Progenitor cell of endocrine pancreas (in vitro differentiated cells): ENCODE data around the gene METTL16. TPM values are rescaled to one million over a fixed set of nuclear protein-coding genes. Genes with fewer than 3 reads are reported as not detected.

ENCODE experiments used
- DNase-seq: peaks from one replicate; pipeline ENCODE4 v3.0.0; 2021; ENCODE audit warnings: low spot score; ENCODE audit not compliant: unreplicated experiment
- H3K27ac Mint-ChIP-seq: 2 replicates; pipeline ENCODE4 v1.8.0; 2021; ENCODE audit warnings: mild to moderate bottlenecking, moderate library complexity, mixed read lengths
- H3K27me3 Mint-ChIP-seq: 2 replicates; pipeline ENCODE4 v1.8.0; 2021; ENCODE audit warnings: mixed read lengths
- H3K36me3 Mint-ChIP-seq: 2 replicates; pipeline ENCODE4 v1.8.0; 2022; ENCODE audit warnings: mixed read lengths; ENCODE audit not compliant: insufficient read depth
- H3K4me1 Mint-ChIP-seq: 2 replicates; pipeline ENCODE4 v1.8.0; 2021; ENCODE audit warnings: low read depth, mixed read lengths
- H3K4me3 Mint-ChIP-seq: 2 replicates; pipeline ENCODE4 v1.8.0; 2021; ENCODE audit warnings: low read depth, mild to moderate bottlenecking, moderate library complexity, mixed read lengths
- H3K9me3 Mint-ChIP-seq: 2 replicates; pipeline ENCODE4 v1.8.0; 2021; ENCODE audit warnings: low read depth, mixed read lengths
- total RNA-seq: library from RNA; stranded (reverse); gene quantifications from 2 replicates; pipeline ENCODE4 v1.2.1, GENCODE V29; 2021
- TF ChIP-seq, protein P1 (sequence below): fragments of 200-600 bp; sonication (generic); IDR thresholded peaks from one replicate; pipeline ENCODE4 v1.5.0; 2021; ENCODE audit warnings: antibody characterized with exemption, mild to moderate bottlenecking; ENCODE audit not compliant: unreplicated experiment

The METTL16 gene
- total RNA-seq, 1 donor from 2014 or later, result 43.8 TPM

DNA sequence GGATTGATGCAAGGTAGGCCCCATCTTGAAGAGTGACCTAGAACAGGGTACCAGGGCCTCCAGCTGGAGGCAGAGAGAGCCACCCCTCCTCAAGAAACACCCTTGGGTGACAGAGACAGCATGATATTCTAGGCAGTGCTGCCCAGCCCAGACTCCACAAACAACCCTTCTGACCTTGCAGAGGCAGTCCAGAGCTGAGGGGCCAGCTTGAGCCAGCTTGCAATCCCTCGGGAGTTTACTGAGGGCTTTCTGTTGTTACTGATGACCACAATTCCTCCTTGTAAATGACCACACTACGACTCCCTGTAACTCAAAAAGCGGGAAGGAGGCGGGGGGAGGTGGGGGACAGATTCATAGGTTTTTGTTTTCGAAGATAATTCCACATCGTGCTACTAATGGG lies 92.2 kb downstream of the METTL16 start:
- no peaks in the 10 kb centered on the region for H3K4me1 Mint-ChIP-seq
- TF ChIP-seq, protein P1, sequence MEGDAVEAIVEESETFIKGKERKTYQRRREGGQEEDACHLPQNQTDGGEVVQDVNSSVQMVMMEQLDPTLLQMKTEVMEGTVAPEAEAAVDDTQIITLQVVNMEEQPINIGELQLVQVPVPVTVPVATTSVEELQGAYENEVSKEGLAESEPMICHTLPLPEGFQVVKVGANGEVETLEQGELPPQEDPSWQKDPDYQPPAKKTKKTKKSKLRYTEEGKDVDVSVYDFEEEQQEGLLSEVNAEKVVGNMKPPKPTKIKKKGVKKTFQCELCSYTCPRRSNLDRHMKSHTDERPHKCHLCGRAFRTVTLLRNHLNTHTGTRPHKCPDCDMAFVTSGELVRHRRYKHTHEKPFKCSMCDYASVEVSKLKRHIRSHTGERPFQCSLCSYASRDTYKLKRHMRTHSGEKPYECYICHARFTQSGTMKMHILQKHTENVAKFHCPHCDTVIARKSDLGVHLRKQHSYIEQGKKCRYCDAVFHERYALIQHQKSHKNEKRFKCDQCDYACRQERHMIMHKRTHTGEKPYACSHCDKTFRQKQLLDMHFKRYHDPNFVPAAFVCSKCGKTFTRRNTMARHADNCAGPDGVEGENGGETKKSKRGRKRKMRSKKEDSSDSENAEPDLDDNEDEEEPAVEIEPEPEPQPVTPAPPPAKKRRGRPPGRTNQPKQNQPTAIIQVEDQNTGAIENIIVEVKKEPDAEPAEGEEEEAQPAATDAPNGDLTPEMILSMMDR, result no peak
- no peak overlapping the region for H3K4me3 Mint-ChIP-seq
- no peak for DNase-seq
- H3K36me3 Mint-ChIP-seq, result peaks cover 5% of the 10 kb centered on the region
- no peaks in the 10 kb centered on the region for H3K27me3 Mint-ChIP-seq
- no peak overlapping the region for H3K27ac Mint-ChIP-seq
- no peaks in the 10 kb centered on the region for H3K9me3 Mint-ChIP-seq

- Mint-ChIP-seq H3K27me3 (no peaks in the 10 kb centered on the region), H3K9me3 (no peaks in the 10 kb centered on the region), H3K36me3 (peaks cover 10% of the 10 kb centered on the region), H3K4me3 (no peak overlapping the region), H3K4me1 (no peaks in the 10 kb centered on the region), H3K27ac (no peak overlapping the region)
- DNase-seq, result no peak
- TF ChIP-seq, protein P1, result no peak
Observed at GRCh38 chr17:2418572-2418971, 93.1 kb downstream of the METTL16 start.

- Mint-ChIP-seq H3K9me3 (no peaks in the 10 kb centered on the region), H3K27ac (no peak overlapping the region), H3K36me3 (peaks cover 11% of the 10 kb centered on the region), H3K27me3 (no peaks in the 10 kb centered on the region), H3K4me1 (no peaks in the 10 kb centered on the region), H3K4me3 (no peak overlapping the region)
- TF ChIP-seq, protein P1, result peak; percentile 97
- peak; percentile 91 for DNase-seq
Observed at GRCh38 chr17:2416010-2416734, 95.5 kb downstream of the METTL16 start.

DNA sequence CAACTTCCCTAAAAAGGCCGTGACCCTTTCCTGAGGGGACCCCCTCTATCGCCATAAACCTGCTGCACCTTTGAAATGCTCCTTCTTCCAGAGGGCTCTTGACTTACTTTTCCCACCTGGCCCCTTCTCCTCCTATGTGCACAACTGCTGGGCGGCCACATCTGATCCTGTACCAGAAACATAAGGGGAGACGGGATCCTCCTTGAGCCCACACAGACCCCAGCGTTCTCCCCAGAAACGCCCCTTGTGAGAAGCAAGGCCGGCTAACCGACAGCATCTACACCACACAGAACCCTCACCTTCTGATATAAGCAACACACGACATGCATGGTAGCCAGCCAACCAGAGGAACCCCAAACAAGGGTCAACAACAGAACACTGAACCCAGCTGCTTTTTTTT lies 96.6 kb downstream of the METTL16 start:
- Mint-ChIP-seq H3K27ac (no peak overlapping the region), H3K9me3 (no peaks in the 10 kb centered on the region), H3K4me3 (no peak overlapping the region), H3K36me3 (peaks cover 10% of the 10 kb centered on the region), H3K4me1 (no peaks in the 10 kb centered on the region), H3K27me3 (no peaks in the 10 kb centered on the region)
- TF ChIP-seq, protein P1, result no peak
- no peak for DNase-seq

DNA sequence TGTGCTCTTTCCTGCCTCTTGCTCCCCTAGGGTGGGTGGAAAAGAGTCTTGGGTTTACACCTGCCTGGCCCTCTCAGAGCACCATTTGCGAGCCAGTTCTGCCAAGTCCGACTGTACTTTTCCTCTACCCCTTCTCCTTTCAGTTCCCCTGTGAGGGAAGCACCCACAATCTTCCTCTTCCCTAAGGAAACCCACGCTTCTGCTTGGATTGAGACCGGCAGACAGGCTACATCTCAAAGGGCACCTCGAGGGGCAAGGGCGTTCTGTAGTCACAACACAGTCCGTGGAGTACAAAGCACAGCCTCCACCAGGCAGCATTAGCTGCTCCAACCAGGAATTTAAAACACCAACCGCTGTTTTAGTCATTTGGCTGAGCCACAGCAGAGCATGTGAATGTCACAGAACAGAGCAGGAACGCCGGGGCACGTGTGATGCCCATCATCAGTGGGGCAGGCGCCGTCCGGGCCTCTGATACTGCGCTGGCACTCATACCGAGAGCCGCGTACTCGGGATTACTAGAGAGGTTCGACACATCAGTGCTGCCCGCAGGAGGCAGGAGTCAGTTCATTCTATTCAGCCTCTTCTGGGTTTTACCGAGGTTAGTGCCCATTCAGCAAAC lies 97.1 kb downstream of the METTL16 start:
- Mint-ChIP-seq H3K36me3 (peaks cover 10% of the 10 kb centered on the region), H3K27me3 (no peaks in the 10 kb centered on the region), H3K4me1 (no peaks in the 10 kb centered on the region), H3K27ac (no peak overlapping the region), H3K4me3 (no peak overlapping the region), H3K9me3 (no peaks in the 10 kb centered on the region)
- TF ChIP-seq, protein P1, result no peak
- no peak for DNase-seq
